SK-N-MC (cell line): ENCODE measurements around the gene MOV10L1.

Experiments used
- DNase-seq: peaks from one replicate; pipeline ENCODE4 v3.0.0-alpha.2; 2011; ENCODE audit warnings: low read depth, low spot score
- H3K27ac ChIP-seq: fragments of 200-600 bp; sonication (generic); 2 replicates; pipeline ENCODE4 v1.5.1; 2016; ENCODE audit warnings: mixed run types
- H3K36me3 ChIP-seq: fragments of 200-600 bp; sonication (generic); 2 replicates; pipeline ENCODE4 v1.6.1; 2017; ENCODE audit warnings: antibody characterized with exemption, low read length, mixed read lengths; ENCODE audit not compliant: insufficient read depth
- H3K4me3 ChIP-seq: fragments of 200-600 bp; sonication (generic); 2 replicates; pipeline ENCODE4 v1.5.1; 2016
- H3K9ac ChIP-seq: fragments of 200-600 bp; sonication (generic); 2 replicates; pipeline ENCODE4 v1.8.0; 2017; ENCODE audit warnings: mixed run types, mixed read lengths; ENCODE audit not compliant: insufficient read length
- H3K9me3 ChIP-seq: fragments of 200-600 bp; sonication (generic); 2 replicates; pipeline ENCODE4 v1.6.1; 2017; ENCODE audit warnings: low read depth, mild to moderate bottlenecking, antibody characterized with exemption, low read length, moderate library complexity, mixed read lengths
- EZH2 ChIP-seq: fragments of 200-600 bp; sonication (generic); IDR thresholded peaks from one replicate; pipeline ENCODE4 v1.6.1; 2017; ENCODE audit warnings: antibody characterized with exemption
- FOXP2 ChIP-seq: optimal IDR thresholded peaks from 2 replicates; pipeline ENCODE3; 2011; ENCODE audit warnings: mild to moderate bottlenecking, moderate library complexity; ENCODE audit not compliant: insufficient read depth; ENCODE audit errors: extremely low read length, control extremely low read depth
- POLR2AphosphoS5 ChIP-seq: IDR thresholded peaks from 2 replicates; pipeline ENCODE4 v1.6.1; 2012; ENCODE audit warnings: mild to moderate bottlenecking, low read depth, low read length, borderline replicate concordance

The MOV10L1 gene

GRCh38 chr22:50089682-50090411 is at the start of gene MOV10L1:
MOV10L1 (plus strand) TSS chr22:50090006; CDS start chr22:50090089, 83 bp downstream.
- Histone ChIP-seq H3K9ac (no peak within 1 kb of the TSS), H3K27ac (no peak within 1 kb of the TSS), H3K4me3 (no peak within 1 kb of the TSS), H3K9me3 (no peaks in the 10 kb centered on the region), H3K36me3 (no peaks in the 10 kb centered on the region)
- DNase-seq = no peak
- TF ChIP-seq FOXP2 (no peak), EZH2 (no peak), POLR2AphosphoS5 (no peak)

DNA sequence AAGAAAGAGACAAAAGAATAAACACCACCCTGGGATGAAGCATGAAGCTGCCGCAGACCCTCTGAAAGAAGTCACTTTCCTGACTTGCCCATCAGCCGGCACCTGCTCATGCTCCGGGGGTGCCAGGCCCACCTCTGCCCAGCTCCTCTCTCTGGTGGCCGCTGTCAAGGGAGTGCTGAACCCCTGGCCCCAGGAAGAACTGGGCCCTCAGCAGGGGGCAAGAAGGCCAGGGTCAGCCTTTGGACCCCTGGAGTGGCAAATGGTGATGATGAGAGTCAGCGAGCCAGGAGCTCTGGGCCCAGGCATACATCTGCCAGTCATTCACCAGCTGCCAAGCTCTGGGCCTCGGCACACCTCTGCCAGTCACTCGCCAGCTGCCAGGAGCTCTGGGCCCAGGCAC is 49.1 kb upstream of the MOV10L1 start:
- Histone ChIP-seq H3K9me3 (no peaks in the 10 kb centered on the region), H3K9ac (no peak overlapping the region), H3K27ac (no peak overlapping the region), H3K4me3 (no peak overlapping the region), H3K36me3 (no peaks in the 10 kb centered on the region)
- no peak for TF ChIP-seq FOXP2
- no peak for DNase-seq

GRCh38 chr22:50041361-50042065 is 48.3 kb upstream of the MOV10L1 start:
- DNase-seq = no peak
- H3K9me3 ChIP-seq = no peaks in the 10 kb centered on the region
- no peak overlapping the region for H3K9ac ChIP-seq
- no peaks in the 10 kb centered on the region for H3K36me3 ChIP-seq
- TF ChIP-seq FOXP2 (no peak), POLR2AphosphoS5 (no peak), EZH2 (no peak)
- no peak overlapping the region for H3K27ac ChIP-seq
- no peak overlapping the region for H3K4me3 ChIP-seq

DNA sequence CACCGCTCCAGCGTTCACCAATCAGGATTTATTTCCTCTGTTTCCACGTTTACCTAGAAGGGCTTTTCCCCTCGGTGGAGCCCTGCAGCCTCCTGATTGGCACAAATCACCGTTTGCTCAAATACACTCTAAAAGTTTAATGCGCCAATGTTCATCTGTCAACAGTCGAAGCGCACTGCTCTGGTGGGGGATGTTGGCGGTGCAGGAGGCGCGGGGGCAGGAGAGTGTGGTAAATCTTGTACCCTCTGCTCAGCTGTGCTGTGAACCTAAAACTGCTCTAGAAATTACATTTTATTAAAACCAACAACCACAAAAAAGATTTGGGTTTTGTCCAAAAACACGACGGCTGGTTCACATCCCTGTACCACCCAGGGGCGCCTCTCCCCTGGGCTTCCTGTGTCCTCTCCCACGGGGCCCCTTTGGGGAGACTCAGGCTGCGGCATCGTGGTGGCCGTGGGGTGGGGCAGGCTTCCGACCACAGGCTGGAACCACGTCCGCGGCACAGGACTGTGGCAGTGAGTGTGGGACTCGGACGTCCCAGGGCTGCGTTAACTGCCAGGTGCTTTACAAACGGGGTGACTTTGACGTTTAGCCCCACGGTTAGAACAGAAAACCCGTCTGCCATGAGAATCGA is 45.2 kb upstream of the MOV10L1 start:
- Histone ChIP-seq H3K4me3 (no peak overlapping the region), H3K9ac (no peak overlapping the region), H3K36me3 (no peaks in the 10 kb centered on the region), H3K27ac (no peak overlapping the region), H3K9me3 (no peaks in the 10 kb centered on the region)
- DNase-seq = no peak
- TF ChIP-seq EZH2 = no peak
- TF ChIP-seq POLR2AphosphoS5 = no peak
- TF ChIP-seq FOXP2 = no peak

DNA sequence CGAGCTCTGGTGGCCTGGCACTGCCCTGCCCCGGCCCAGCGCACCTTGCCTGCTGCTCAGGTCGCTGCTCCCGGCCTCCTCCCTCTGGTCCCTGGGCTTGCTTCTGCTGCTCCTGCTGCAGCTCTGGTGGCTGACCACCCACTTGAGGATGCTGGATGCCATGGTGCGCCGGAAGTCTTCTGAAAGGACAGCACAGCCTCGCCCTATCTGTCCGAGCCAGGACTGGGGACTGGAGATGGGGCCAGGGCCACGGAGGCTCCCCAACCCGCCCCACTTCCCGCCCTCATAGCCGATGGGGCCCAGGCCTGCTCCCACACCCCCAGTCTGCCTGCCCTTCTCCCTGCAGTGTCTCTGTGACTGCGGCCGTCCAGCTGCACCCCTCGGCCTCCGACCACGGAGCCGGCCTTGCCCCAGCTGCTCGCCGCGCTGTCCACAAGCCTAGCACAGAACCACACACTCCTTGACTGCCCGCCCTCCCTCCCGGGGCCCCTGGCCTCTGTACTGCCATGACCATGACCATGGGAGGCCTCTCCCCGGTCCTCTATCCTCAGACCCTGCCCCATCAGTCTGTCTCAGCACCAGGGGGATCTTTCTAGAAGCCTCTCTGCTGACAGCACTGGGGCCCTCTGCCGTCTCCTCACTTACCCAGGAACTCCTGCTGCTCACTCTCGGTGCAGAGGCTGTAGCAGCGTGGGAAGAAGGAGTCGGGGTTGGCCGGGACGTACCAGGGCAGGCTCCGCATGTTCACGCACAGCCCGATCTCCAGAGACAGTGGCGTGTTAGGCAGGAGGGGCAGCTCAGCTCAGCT is 44.4 kb upstream of the MOV10L1 start:
- no peak overlapping the region for H3K27ac ChIP-seq
- H3K9ac ChIP-seq = no peak overlapping the region
- no peak for DNase-seq
- no peaks in the 10 kb centered on the region for H3K36me3 ChIP-seq
- TF ChIP-seq FOXP2 = no peak
- no peak for TF ChIP-seq EZH2
- no peak for TF ChIP-seq POLR2AphosphoS5
- no peaks in the 10 kb centered on the region for H3K9me3 ChIP-seq
- no peak overlapping the region for H3K4me3 ChIP-seq

DNA sequence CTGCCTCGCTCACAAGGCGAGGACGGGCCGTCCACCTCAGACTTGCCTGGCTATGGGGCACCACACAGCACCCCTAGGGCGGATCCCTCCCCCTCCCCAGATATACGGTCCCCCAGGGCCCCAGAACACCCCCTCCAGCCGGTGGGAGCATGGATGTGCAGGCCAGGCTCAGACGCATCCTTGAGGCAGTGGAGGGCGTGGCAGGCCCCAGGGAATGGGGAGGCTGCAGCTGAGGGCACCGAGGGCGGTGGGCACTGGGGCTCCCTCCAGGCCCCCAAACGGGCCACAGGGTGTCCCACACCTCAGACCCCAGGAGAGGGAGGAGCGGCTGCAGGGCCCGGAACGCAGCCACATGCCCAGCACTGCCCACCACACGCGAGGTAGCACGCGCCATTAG is 43.8 kb upstream of the MOV10L1 start:
- Histone ChIP-seq H3K27ac (no peak overlapping the region), H3K9me3 (no peaks in the 10 kb centered on the region), H3K9ac (no peak overlapping the region), H3K36me3 (no peaks in the 10 kb centered on the region), H3K4me3 (no peak overlapping the region)
- no peak for DNase-seq
- TF ChIP-seq EZH2 (no peak), POLR2AphosphoS5 (no peak), FOXP2 (no peak)

DNA sequence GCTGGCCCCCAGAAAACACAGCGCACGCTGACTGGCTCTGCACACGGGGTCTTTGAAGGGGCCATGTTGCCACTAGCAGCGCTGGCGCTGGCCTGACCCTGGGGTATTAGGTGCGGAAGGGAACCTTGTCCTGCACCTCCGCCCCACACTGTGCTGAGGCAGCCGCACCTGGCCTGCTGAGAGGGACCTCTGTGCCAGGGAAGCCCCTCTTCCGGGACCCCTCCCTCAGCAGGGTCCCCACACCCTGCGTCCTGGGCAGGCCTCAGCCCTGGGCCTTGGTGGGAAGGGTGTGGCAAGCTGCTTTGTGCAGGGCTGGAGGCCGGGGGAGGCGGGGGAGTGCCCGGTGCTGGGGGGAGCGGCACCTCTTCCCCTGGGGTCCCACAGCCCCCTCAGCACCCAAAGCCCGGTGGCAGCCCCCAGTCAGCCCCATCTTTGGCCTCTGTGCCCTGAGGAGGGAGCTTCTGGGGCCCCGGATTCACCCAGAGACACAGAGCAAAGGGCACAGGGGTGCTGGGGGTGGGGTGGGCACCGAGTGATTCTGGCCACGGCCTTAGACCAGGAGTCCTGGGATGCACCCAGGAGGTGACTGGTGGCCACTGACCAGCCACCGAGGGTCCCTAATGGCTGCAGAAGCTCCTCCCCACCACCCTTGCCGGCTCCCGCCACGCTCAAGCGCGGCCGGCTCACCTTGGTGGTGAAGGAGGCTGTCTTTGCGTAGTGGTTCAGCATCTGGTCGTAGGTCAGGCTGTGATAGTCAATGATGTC is 43.1 kb upstream of the MOV10L1 start:
- Histone ChIP-seq H3K4me3 (no peak overlapping the region), H3K9ac (no peak overlapping the region), H3K36me3 (no peaks in the 10 kb centered on the region), H3K9me3 (no peaks in the 10 kb centered on the region), H3K27ac (no peak overlapping the region)
- DNase-seq = no peak
- no peak for TF ChIP-seq POLR2AphosphoS5
- TF ChIP-seq EZH2 = no peak
- TF ChIP-seq FOXP2 = no peak
